GM21447 (cell line): Measurements from ENCODE around the gene DBN1.
"Not testable (repeated sequence)": the region's sequence is repeated elsewhere in the genome, so short reads cannot be mapped to it uniquely, and the experiment has no call there.

Experiments
- ATAC-seq: cut with Tn5 transposase; IDR thresholded peaks from one replicate; pipeline ENCODE4 v1.9.1; 2021; ENCODE audit not compliant: unreplicated experiment

The DBN1 gene

DNA sequence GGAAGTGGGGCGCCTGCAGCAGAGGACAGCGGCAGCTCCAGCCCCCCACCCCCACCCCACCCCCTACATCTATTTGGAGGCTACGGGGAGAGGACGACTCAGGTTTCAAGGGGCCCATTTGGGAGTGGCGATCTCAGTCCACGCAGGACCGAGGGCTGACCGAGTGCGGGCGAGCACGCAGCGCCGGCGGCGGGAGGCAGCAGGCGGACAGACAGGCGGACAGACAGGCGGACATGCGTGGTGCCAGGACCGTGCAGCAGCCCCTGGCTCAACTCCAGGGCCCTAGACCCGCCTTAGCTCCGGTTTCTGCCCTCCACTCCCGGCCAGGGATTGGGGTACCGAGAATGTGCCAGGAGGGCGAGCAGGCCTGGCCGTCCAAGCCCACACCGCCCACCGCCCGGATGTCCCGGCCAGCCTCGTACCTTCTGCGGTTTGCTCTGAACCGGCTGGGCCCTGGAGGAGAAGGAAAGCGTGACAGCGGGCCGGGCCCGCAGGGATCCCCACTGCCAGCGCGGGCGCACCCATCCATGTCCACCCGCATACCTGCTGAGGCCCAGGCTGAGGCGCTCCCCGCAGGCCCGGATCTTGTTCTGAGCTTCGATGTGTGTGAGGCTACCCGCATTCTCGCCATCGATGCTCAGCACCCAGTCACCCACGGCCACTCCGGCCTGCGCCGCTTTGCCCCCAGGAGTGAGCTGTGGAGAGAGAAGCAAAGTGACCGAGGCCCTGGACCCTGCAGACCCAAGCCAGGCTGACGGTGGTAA is 18.7 kb upstream of the DBN1 start:
- ATAC-seq = no peak

DNA sequence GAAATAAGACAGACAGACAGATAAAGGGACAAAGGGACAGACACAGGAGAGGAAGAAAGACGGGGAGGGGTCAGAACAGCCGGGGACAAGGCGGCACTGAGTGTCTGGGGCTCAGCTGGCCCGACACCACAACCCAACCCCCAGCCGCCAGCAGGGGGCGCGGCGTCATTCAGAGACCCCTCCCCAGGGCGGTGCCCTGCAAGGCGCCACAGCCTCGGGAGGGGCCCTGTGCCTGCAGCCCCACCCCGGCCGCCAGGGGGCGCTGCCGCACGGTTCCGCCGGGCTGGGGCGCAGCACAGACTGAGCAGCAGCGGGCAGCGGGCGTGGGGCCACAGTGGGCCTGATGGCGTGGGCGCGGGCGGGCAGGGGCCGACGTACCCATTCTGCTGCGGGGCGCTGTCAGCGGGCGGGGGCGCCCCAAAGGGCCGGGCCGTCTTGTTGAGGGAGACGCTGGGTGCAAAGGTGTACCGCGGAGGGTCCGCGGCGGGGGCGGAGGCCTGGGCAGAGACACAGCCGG is 18.1 kb upstream of the DBN1 start:
- ATAC-seq = no peak

DNA sequence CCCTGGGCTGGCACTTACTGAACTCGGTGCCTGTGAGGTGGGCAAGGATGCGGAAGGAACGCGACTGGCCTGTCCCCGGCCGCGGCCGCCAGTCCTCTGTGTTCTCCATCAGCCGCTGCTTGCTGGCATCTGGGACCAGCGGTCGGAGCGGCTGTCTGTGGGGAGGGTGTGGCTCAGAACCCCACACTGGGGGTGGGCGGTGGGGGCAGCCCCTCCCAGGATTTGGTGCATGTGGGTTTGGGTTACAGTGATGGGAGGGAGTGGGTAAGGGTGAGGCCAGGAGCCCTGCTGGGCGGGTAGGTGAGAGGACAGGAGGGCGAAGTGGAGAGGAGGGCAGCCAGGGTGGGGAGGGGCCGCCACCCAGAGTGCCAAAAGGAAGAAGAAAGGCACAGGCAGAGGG is 17.6 kb upstream of the DBN1 start:
- ATAC-seq = no peak

DNA sequence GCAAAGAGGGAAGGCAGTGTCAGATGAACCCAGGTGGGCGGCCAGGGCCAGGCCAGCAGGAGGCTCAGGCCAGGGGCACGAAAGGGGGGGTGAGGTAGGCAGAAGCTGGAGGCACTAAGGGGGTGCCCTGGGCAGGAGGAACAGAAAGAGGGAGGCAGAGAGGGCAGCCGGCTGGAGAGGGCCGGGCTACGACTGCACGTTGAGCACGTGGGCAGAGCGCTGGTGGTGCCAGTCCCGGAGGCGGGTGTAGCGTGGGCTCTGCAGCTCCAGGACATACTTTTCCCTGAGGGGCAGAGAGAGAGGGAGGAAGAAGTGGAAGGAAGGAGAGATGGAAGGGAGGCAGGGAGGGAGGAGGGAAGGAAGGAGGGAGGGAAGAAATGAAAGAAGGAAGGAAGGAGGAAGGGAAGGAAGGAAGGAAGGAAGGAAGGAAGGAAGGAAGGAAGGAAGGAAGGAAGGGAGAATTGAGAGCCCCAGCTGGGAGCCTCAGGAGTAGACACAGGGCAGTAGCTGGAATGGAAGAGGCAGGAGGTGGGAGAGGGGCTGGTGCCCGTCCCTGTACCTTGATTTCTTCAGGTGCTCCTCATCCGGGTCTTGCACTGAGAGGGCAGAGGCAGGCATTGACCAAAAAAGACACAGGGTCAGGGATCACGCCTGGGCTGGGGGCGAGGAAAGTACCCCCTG is 17.0 kb upstream of the DBN1 start:
- ATAC-seq = no peak

DNA sequence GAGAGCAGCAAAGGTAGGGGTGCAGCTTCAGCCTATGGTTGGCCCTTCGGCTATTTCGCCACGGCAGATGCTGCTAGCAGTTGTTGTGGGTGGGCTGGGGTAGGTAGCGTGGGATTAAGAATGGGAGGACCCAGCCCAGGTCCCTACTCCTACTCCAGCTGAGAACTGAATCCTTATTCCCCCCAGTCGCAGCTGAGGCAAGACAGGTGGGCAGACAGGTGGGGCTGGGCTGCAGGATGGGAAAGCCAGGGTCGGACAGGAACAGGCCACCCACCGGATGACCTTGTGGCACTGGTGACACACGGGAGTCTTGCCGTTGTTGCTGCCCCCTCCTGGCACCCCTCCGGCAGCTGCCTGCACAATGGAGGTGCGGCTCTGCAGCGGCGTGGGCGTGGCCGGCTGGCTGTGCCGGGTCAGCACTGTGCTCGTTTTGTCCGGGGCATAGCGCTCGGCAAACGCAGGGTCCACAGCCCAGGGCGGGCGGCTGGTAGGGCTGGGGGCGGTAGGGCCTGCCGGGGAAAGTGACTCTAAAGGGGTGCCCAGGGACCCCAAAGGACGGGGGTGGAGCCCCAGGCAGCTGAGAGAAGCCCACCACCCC is 15.8 kb upstream of the DBN1 start:
- no peak for ATAC-seq

DNA sequence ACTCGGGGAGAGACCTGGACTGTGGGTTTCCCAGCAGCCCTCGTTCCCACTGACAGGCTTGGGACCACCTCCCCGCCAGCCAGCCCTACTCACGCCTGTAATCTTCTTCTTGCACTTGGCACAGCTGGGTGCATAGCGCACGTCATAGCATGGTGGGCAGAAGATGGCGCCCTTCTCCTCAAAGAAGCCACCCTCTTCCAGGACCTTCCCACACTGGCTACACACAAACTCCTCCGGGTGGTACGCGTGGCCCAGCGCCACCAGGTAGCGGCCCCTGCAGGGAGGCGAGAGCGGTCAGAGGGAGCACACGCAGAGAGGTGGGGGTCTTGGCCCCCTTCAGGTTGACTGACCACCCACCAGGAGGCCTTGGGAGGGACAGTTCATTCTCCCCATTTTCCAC is 14.5 kb upstream of the DBN1 start:
- ATAC-seq = no peak

DNA sequence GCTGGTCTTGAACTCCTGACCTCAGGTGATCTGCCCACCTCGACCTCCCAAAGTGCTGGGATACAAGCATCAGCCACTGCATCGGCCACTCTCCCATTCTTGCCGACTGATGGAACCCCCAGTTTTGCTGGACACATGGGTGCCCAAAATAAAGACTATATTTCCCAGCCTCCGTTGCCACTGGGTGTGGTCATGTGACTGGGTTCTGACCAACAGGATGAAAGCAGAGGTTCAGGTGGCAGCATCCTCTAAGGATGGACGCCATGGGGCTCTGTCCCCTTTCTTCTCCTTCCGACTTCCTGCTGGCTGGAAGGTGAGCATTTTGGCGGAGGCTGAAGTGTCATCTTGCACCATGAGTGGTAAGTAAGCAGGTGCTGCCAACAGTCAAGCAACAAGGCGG is 13.7 kb upstream of the DBN1 start:
- no peak for ATAC-seq

DNA sequence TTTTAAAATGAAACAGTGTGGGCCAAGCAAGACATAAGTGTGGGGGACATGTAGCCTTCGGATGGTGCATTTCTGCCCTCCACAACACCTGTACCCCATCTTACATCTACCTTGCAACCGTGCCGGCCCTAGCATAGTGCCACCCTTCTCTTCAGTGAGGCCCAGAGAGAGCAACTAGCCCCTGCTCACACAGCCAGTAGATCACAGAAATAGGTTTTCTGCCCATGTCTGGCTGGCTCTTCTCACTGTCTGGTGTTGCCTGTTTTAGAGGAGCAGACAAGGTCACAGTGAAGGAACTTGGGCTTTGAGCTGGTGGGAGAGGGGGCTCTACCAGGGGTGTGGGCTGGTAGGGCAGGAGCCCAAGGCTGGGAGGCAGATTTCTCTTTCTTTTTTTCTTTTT is 12.8 kb upstream of the DBN1 start:
- no peak for ATAC-seq

DNA sequence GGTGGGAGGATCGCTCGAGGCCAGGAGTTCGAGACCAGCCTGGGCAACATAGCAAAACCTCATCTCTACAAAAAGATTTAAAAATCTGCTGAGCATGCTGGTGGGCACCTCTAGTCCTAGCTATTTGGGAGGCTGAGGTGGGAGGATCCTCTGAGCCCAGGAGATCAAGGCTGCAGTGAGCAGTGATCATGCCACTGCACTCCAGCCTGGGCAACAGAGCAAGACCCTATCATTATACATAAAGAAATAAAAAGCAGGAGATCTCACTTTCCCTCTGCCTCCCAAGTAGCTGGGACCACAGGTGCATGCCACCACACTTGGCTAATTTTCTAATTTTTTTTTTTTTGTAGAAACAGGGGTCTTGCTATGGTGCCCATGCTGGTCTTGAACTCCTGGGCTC is 12.3 kb upstream of the DBN1 start:
- ATAC-seq = not testable (repeated sequence)

DNA sequence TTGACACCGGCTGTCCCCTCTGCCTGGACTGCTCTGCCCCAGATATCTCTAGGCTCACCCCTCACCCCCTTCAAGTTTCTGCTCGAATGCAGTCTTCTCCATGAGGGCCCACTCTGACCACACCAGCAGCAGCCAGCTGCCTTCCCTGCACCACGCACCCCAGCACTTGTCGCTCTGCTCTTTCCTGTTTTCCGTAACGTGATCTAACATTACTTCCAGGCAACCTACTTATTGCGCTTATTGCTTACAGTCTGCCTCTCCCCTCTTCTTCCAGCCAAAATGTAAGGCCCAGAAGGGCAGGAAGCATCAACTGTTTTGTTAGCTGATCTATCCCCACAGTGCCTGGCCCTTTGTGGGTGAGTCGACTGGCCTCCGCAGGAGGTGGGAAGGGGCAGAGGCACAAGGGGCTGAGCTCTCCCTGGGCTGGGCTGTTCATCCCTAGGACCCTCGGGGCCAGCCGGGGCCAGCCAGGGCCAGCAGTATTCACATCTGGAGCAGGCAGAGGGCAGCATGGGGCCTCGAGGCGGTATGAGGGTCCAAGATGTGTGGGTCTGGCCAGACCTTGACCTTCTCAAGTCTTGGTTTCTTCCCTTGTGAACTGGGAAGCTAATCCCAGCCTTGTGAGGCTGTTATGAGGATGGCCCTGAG is 11.6 kb upstream of the DBN1 start:
- ATAC-seq = no peak

DNA sequence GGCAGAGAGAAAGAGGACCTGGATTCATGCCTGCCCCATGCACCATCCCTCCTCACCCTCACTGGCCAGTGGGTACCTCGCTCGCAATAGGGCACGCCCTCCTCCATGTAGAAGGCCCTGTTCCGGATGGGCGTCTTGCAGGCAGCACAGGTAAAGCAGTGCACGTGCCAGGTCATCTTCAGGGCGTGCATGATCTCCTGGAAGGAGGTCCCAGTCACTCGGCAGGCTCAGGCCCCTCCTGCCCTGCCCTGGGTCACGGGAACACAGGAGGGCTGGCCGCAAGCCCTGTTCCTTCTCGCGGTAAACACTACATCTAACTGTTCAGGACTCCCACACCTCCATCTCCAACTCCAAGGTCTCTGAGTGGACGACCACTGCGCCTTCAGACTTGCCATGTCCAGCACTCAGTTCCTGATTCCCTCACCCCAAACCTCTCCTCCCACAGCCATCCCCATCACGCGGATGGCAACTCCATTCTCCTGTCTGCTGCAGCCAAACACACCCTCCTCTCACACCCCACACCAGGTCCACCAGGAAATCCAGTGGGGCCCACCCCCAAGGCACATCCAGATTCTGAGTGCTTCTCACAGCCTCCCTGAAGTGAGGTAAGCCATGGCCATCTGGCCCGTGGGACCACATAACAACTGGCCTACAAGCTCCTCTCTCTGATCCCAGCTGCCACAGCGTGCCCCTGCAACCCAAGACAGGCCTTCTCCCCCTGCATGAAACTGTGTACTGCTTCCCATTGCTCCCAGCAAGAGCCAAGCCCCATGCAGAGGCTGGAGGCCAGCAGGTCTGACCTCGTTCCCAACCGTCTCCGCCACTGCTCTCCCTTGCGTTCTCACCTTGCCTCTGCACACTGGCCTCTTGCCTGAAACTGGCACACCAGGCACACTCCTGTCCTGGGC is 10.8 kb upstream of the DBN1 start:
- no peak for ATAC-seq

DNA sequence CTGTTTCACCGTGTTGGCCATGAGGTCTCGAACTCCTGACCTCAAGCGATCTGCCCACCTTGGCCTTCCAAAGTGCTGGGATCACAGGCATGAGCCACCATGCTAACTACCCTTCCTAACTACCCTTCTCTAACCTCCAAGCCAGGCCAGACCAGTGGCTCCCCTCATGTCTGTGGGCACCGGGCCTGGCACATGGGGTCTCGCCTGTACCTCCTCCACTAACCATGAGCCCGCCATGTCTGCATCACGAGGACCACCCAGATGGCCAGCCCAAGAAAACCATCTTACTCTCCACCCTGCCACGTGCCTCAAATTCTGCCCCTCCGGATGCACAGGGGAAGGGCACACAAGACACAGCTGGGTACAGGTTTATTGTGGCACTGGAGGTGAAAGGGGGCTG is 9.6 kb upstream of the DBN1 start:
- no peak for ATAC-seq

DNA sequence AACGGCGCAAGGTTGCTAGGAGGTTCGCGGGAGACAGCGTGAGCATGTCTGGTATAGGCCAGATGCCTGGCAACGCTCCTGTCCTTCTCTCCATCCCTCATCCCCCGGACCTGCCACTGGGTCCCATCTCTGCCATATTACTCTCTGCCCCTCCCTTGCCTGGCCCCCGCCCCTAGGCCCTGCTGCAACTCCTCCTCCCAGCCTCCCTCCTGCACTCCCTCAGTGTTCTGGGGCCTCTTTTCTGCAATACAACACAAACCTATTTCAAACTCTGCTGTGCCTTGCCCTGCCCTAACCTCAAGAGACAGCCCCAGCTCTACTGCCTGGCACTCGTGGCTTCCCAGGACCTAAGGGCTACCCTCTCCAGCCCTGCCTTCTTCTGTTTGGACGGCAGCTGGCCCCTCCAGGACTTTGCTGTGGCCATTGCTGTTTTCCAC is 8.9 kb upstream of the DBN1 start:
- ATAC-seq = no peak

DNA sequence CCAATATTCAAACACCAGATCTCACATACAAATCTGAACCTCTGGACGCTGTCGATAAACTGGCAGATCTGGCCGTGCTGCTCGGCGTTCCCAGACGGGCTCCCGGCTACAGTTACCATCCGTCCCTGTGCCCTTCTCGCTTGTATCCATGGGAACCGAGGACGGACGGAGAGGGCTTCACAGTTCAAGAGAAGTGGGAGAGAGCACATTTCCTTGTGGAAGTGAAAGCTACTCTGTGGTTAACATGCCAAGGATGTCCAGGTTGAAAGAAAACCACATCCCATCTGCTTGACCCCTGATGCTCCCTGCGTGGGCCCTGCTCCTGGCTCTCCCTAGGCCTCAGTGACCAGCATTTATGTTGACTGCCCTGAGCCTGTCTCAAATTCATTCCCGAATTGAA is 6.3 kb upstream of the DBN1 start:
- ATAC-seq = no peak

DNA sequence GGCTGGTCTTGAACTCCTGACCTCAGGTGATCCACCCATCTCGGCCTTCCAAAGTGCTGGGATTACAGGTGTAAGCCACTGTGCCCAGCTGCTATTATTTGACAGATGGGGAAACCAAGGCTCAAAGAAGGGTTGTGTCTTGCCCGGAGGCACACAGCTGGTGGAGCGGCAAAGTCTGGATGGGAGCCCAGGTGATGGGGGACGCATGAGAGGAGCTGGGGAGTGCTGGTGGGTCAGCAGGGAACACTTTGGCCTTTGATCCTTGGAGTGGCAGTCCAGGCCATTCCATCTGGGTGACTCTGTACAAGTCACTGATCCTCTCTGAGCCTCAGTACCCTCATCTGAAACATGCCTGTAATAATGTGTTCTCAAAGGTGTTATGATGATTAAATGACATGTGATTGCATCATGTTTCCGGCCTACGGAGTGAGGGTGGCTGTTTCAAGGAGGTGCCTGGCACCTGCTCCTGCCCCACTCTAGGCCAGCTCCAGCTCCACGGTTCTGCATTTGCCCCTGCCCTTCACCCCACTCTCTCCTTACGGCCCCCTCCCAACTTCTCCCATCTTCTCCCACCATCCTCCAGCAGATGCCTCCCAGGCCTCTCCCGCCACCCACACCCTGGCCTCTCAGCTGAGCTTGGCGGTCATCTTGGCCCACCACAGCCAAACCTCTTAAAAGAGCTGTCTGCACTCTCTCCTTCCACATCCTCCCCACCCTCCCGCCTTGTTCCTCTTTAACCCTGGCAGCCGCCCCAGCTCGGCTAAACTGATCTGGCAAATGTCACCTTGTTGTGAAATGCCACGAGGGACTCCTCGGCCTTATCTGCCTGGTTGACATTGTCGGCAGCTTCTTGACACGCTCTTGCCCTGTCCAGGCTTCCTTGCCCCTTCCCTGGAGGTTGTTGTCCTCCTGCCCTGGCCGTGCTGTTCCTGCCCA is 5.5 kb upstream of the DBN1 start:
- no peak for ATAC-seq

DNA sequence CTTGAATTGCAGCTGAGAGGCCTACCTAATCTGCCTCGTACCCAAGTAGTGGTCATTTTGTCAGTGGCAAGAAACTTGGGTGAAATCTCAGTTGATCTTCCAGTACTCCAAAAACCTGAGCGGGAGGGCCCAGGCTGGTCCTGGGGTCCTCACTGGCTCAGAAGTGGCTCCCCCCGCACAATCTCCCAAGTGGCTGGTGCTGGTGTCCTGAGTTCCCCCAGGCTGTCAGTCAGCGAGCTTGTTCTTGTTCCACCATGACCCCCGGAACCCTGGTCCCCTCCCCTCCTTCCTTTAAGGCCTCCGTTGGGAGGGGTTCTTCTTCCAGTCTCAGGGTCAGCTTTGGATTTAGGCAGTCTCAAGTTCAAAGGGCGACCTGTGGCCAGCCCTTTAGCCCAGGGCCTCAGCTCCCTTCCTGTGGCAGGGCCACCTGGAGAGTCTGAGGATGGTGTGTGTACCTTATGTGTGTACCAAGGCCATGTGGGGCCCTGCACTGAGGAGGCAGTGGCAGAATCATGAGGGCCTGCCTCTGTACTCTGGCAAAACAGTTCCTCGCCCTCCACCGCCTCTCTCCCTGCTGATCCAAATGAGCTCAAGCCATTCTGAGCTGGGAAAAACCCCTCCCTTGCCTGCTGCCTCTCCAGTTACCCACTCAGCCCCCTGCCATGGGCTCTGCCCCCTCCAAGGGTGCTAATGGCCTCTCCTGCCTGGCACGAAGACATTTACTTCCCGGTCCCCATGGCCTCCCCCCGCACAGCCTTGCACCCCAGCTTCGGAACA is 4.5 kb upstream of the DBN1 start:
- ATAC-seq = no peak

DNA sequence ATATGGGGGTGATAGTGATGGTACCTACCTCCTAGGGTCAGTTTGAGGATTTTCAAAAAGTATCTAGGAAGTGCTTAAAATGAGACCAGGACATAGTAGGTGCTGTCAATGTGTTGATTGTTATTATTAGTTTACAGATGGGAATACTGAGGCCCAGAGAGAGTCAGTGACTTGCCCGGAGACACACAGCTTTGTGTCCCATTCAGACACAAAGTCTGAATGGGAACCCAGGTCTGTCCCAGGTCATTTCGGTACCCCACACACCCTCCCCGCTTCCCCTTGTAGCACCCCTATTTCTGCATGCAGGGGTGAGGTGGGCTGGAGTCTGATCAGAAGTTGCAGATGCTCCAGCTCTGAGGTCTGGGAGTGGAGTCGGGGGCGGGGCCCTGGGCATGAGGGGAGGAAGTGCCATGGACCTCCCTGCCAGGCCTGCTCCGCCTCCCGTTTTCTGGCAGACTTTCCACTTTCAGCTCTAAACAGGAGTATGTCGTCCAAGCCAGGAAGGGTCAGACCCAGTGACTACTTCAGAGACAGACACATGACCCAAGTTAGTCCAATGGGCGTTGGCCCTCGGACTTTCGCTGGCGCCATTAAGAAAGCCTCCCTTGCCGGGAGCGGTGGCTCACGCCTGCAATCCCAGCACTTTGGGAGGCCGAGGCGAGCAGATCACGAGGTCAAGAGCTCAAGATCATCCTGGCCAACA is 3.2 kb upstream of the DBN1 start:
- no peak for ATAC-seq
